H1 (cell line): Measurements from ENCODE around the gene KLK10. TPM values are rescaled to one million over a fixed set of nuclear protein-coding genes. Genes with fewer than 3 reads are reported as not detected.

Source experiments
- BACH1 ChIP-seq: IDR thresholded peaks from 2 replicates; pipeline ENCODE4 v1.6.1; 2012; ENCODE audit warnings: low read length, improper control_type of control experiment
- BRCA1 ChIP-seq: IDR thresholded peaks from 2 replicates; pipeline ENCODE4 v1.6.1; 2012; ENCODE audit warnings: low read depth, low read length, improper control_type of control experiment
- CBX5 ChIP-seq: fragments of 300-800, 300-1000 bp; sonication (generic); IDR thresholded peaks from 2 replicates; pipeline ENCODE4 v1.7.1; 2016; ENCODE audit warnings: antibody characterized with exemption, low read length, low read depth
- CTBP2 ChIP-seq: IDR thresholded peaks from 2 replicates; pipeline ENCODE4 v1.7.0; 2011; ENCODE audit warnings: borderline replicate concordance, mild to moderate bottlenecking, moderate library complexity, mixed read lengths, low read length; ENCODE audit not compliant: insufficient read depth, insufficient read length
- EGR1 ChIP-seq: IDR thresholded peaks from 2 replicates; pipeline ENCODE4 v1.6.1; 2011; ENCODE audit warnings: low read depth, low read length, borderline replicate concordance
- EP300 ChIP-seq, 2 experiments: IDR thresholded peaks; 1 replicate in 1 of 2; 2 replicates in 1 of 2; pipeline ENCODE4 v1.6.1; 2011 to 2012; ENCODE audit warnings: low read depth in 2 of 2, low read length in 2 of 2, mild to moderate bottlenecking in 2 of 2, borderline replicate concordance in 1 of 2, inconsistent platforms in 1 of 2, moderate library complexity in 1 of 2
- GTF2F1 ChIP-seq: IDR thresholded peaks from 2 replicates; pipeline ENCODE4 v1.6.1; 2012; ENCODE audit warnings: low read depth, low read length, improper control_type of control experiment, borderline replicate concordance
- JUND ChIP-seq: IDR thresholded peaks from 2 replicates; pipeline ENCODE4 v1.6.1; 2011; ENCODE audit warnings: mild to moderate bottlenecking, improper control_type of control experiment, low read length
- KDM1A ChIP-seq: fragments of 200-600, 300-600 bp; sonication (generic); IDR thresholded peaks from 2 replicates; pipeline ENCODE4 v1.7.1; 2016; ENCODE audit warnings: mild to moderate bottlenecking, low read length, borderline replicate concordance
- KDM4A ChIP-seq: IDR thresholded peaks from one replicate; pipeline ENCODE4 v1.7.1; 2012; ENCODE audit warnings: low read depth, mild to moderate bottlenecking, moderate library complexity, low read length, inconsistent platforms; ENCODE audit not compliant: severe bottlenecking
- NRF1 ChIP-seq: IDR thresholded peaks from 2 replicates; pipeline ENCODE4 v1.6.1; 2011; ENCODE audit warnings: mild to moderate bottlenecking, low read depth, low read length, improper control_type of control experiment
- POLR2A ChIP-seq, 2 experiments: IDR thresholded peaks; 1 replicate in 1 of 2; 2 replicates in 1 of 2; pipeline ENCODE4 v1.6.1; 2011; ENCODE audit warnings: low read depth in 2 of 2, low read length in 2 of 2, mild to moderate bottlenecking in 2 of 2; ENCODE audit errors: control extremely low read depth in 1 of 2
- RAD21 ChIP-seq, 2 experiments: IDR thresholded peaks in 1 of 2; conservative IDR thresholded peaks in 1 of 2; 2 replicates each; pipeline ENCODE4 v1.6.1; 2011; ENCODE audit warnings: low read depth in 2 of 2, low read length in 2 of 2, improper control_type of control experiment in 1 of 2, inconsistent platforms in 1 of 2, mild to moderate bottlenecking in 1 of 2, moderate library complexity in 1 of 2
- RBBP5 ChIP-seq: IDR thresholded peaks from 2 replicates; pipeline ENCODE4 v1.7.1; 2012; ENCODE audit warnings: low read depth, mild to moderate bottlenecking, inconsistent platforms, low read length, moderate library complexity, borderline replicate concordance
- RXRA ChIP-seq: IDR thresholded peaks from 2 replicates; pipeline ENCODE4 v1.6.1; 2011; ENCODE audit warnings: low read depth, mild to moderate bottlenecking, low read length, moderate library complexity; ENCODE audit not compliant: insufficient read depth
- SIN3A ChIP-seq, 2 experiments: IDR thresholded peaks in 1 of 2; conservative IDR thresholded peaks in 1 of 2; 2 replicates each; pipeline ENCODE4 v1.6.1; 2011 to 2012; ENCODE audit warnings: low read length in 2 of 2, improper control_type of control experiment in 1 of 2, low read depth in 1 of 2, mild to moderate bottlenecking in 1 of 2
- SP1 ChIP-seq: IDR thresholded peaks from 2 replicates; pipeline ENCODE4 v1.6.1; 2011; ENCODE audit warnings: low read depth, low read length
- SP4 ChIP-seq: IDR thresholded peaks from 2 replicates; pipeline ENCODE4 v1.6.1; 2012; ENCODE audit warnings: low read length, inconsistent platforms
- SUZ12 ChIP-seq: fragments of 200-600 bp; sonication (generic); IDR thresholded peaks from 2 replicates; pipeline ENCODE4 v1.6.1; 2012; ENCODE audit warnings: mild to moderate bottlenecking, inconsistent platforms, low read length, moderate library complexity, mixed read lengths
- TAF7 ChIP-seq: optimal IDR thresholded peaks from 2 replicates; pipeline ENCODE3; 2011; ENCODE audit warnings: low read depth, mild to moderate bottlenecking, inconsistent platforms, low read length, moderate library complexity, borderline replicate concordance
- TBP ChIP-seq: IDR thresholded peaks from 2 replicates; pipeline ENCODE4 v1.6.1; 2011; ENCODE audit warnings: low read depth, low read length, improper control_type of control experiment
- TEAD4 ChIP-seq: IDR thresholded peaks from 2 replicates; pipeline ENCODE4 v1.6.1; 2012; ENCODE audit warnings: low read depth, low read length, inconsistent platforms, mixed read lengths
- YY1 ChIP-seq: IDR thresholded peaks from 2 replicates; pipeline ENCODE4 v1.6.1; 2011; ENCODE audit warnings: low read depth, mild to moderate bottlenecking, low read length
- polyA plus RNA-seq, 7 experiments: library from polyadenylated mRNA; depleted of rRNA in 3 of 7; stranded (reverse) in 5 of 7; unstranded in 2 of 7; fragments of >200 nt in 5 of 7; fragments of 200-250 nt in 2 of 7; gene quantifications; 1 replicate in 5 of 7; 2 replicates in 1 of 7; 4 replicates in 1 of 7; pipeline versions ENCODE4 v1.2.1 to v1.2.3, GENCODE V29; 2011 to 2013; ENCODE audit warnings: missing spikeins in 2 of 7, mixed read lengths in 2 of 7
- total RNA-seq: library from RNA; stranded (reverse); fragmentation: NEBNext Ultra II Directional; extraction: Animal tissue kit (Norgen Biotek cat#: 25700); gene quantifications from 2 replicates; pipeline ENCODE4 v1.2.1, GENCODE V29; 2021

KLK10 gene
- total and polyA plus RNA-seq, 2 of the 8 experiments (the other 6 are each of a cell fraction or from before 2014, with no cell fraction given), result 4.8 to 9.7 TPM

GRCh38 chr19:51016798-51017683 lies 2.5 kb downstream of the KLK10 start (continued):
- no peak for TF ChIP-seq EP300 (IDR thresholded peaks at IDR 0.05; ENCODE audit: borderline replicate concordance in 1 of 2, low read depth in 2 of 2, low read length in 2 of 2)
- TF ChIP-seq BACH1, result no peak
- TF ChIP-seq YY1, result no peak
- TF ChIP-seq CTBP2, result no peak
- no peak for TF ChIP-seq NRF1
- TF ChIP-seq SIN3A (conservative IDR thresholded peaks at IDR 0.05 in 1 of 2, IDR thresholded peaks at IDR 0.05 in 1 of 2; ENCODE audit: low read depth in 1 of 2, low read length in 2 of 2), result no peak; a peak in 1 of 4 replicates
- TF ChIP-seq CBX5, result no peak
- no peak for TF ChIP-seq SUZ12
- no peak for TF ChIP-seq BRCA1
- TF ChIP-seq RXRA, result 0 out of 2 replicates have a peak, but pooled peaks have one; percentile 17
- no peak for TF ChIP-seq TBP
- TF ChIP-seq KDM1A, result no peak; the same call in 1 of the 2 replicates
- TF ChIP-seq RAD21 (IDR thresholded peaks at IDR 0.05 in 1 of 2, conservative IDR thresholded peaks at IDR 0.05 in 1 of 2; ENCODE audit: low read depth in 2 of 2, low read length in 2 of 2), result peak; percentile 82 to 88
- peak; percentile 89 for TF ChIP-seq KDM4A
- TF ChIP-seq SP4, result peak; percentile 58; the same call in 1 of the 2 replicates
- TF ChIP-seq TAF7, result no peak
- TF ChIP-seq EGR1, result no peak; the same call in 1 of the 2 replicates
- no peak for TF ChIP-seq GTF2F1
- 0 out of 3 replicates have a peak, but pooled peaks of 1 of the 2 experiments have one; percentile 21 for TF ChIP-seq POLR2A (IDR thresholded peaks at IDR 0.05; ENCODE audit: control extremely low read depth in 1 of 2, low read depth in 2 of 2, low read length in 2 of 2)
- peak; percentile 78 for TF ChIP-seq TEAD4
- TF ChIP-seq SP1, result peak; percentile 93
- no peak for TF ChIP-seq JUND
- no peak; the same call in none of the 2 replicates for TF ChIP-seq RBBP5
